ENCODE measurements around the gene NUDT12. TPM values are rescaled to one million over a fixed set of nuclear protein-coding genes. Genes with fewer than 3 reads are reported as not detected.

Gene NUDT12
- polyA plus RNA-seq, 3 donors from 2014 or later: 0.17 to 0.54 TPM; not detected in 1

- Mint-ChIP-seq H3K4me1 (no peaks in the 10 kb centered on the region), H3K27me3 (ENCODE audit: low read depth in 3 of 3) (peaks cover 0 to 2% (median 2%) of the 10 kb centered on the region in 3 donors), H3K27ac (no peak overlapping the region), H3K4me3 (no peak overlapping the region), H3K9me3 (no peaks in the 10 kb centered on the region), H3K36me3 (no peaks in the 10 kb centered on the region)
- no peak for DNase-seq
These were observed 37.2 kb downstream of the NUDT12 start for GRCh38 chr5:103525361-103525760.

- H3K4me1 Mint-ChIP-seq: no peaks in the 10 kb centered on the region
- H3K4me3 Mint-ChIP-seq: no peak overlapping the region
- no peaks in the 10 kb centered on the region for H3K36me3 Mint-ChIP-seq
- H3K27me3 Mint-ChIP-seq (ENCODE audit: low read depth in 3 of 3): peaks cover 0 to 2% (median 2%) of the 10 kb centered on the region in 3 donors
- DNase-seq: no peak
- no peak overlapping the region for H3K27ac Mint-ChIP-seq
- H3K9me3 Mint-ChIP-seq: no peaks in the 10 kb centered on the region
These were observed 39.3 kb downstream of the NUDT12 start for GRCh38 chr5:103523319-103523718.

GRCh38 chr5:103522586-103522985, 40.0 kb downstream of the NUDT12 start:
- DNase-seq: no peak
- no peaks in the 10 kb centered on the region for H3K36me3 Mint-ChIP-seq
- no peak overlapping the region for H3K4me3 Mint-ChIP-seq
- H3K27ac Mint-ChIP-seq: no peak overlapping the region
- peaks cover 0 to 2% (median 2%) of the 10 kb centered on the region in 3 donors for H3K27me3 Mint-ChIP-seq (ENCODE audit: low read depth in 3 of 3)
- no peaks in the 10 kb centered on the region for H3K9me3 Mint-ChIP-seq
- H3K4me1 Mint-ChIP-seq: no peaks in the 10 kb centered on the region

- no peak for DNase-seq
- H3K9me3 Mint-ChIP-seq: no peaks in the 10 kb centered on the region
- no peaks in the 10 kb centered on the region for H3K36me3 Mint-ChIP-seq
- H3K4me1 Mint-ChIP-seq: no peaks in the 10 kb centered on the region
- H3K27me3 Mint-ChIP-seq (ENCODE audit: low read depth in 3 of 3): peaks cover 0 to 3% (median 0%) of the 10 kb centered on the region in 3 donors
- no peak overlapping the region for H3K4me3 Mint-ChIP-seq
- H3K27ac Mint-ChIP-seq: no peak overlapping the region
These were observed 43.0 kb downstream of the NUDT12 start for GRCh38 chr5:103519550-103519949.

GRCh38 chr5:103514371-103514770, 48.2 kb downstream of the NUDT12 start:
- H3K4me3 Mint-ChIP-seq: no peak overlapping the region
- no peaks in the 10 kb centered on the region for H3K9me3 Mint-ChIP-seq
- H3K27me3 Mint-ChIP-seq (ENCODE audit: low read depth in 3 of 3): peaks cover 0 to 3% (median 0%) of the 10 kb centered on the region in 3 donors
- no peak for DNase-seq
- H3K27ac Mint-ChIP-seq: no peak overlapping the region
- H3K36me3 Mint-ChIP-seq: no peaks in the 10 kb centered on the region
- H3K4me1 Mint-ChIP-seq: no peaks in the 10 kb centered on the region

GRCh38 chr5:103513701-103514100, 48.9 kb downstream of the NUDT12 start:
- Mint-ChIP-seq H3K4me1 (no peaks in the 10 kb centered on the region), H3K27me3 (ENCODE audit: low read depth in 3 of 3) (peaks cover 0 to 3% (median 0%) of the 10 kb centered on the region in 3 donors), H3K9me3 (peaks cover 0 to 2% (median 0%) of the 10 kb centered on the region in 6 donors), H3K36me3 (no peaks in the 10 kb centered on the region), H3K4me3 (no peak overlapping the region), H3K27ac (no peak overlapping the region)
- no peak for DNase-seq

- H3K27me3 Mint-ChIP-seq (ENCODE audit: low read depth in 3 of 3): peaks cover 0 to 3% (median 0%) of the 10 kb centered on the region in 3 donors
- peaks cover 0 to 3% (median 0%) of the 10 kb centered on the region in 6 donors for H3K9me3 Mint-ChIP-seq
- no peaks in the 10 kb centered on the region for H3K36me3 Mint-ChIP-seq
- no peaks in the 10 kb centered on the region for H3K4me1 Mint-ChIP-seq
- no peak for DNase-seq
- no peak overlapping the region for H3K27ac Mint-ChIP-seq
- no peak overlapping the region for H3K4me3 Mint-ChIP-seq
These were observed 50.1 kb downstream of the NUDT12 start for GRCh38 chr5:103512500-103512899.

GRCh38 chr5:103511554-103511885, 51.1 kb downstream of the NUDT12 start:
- Mint-ChIP-seq H3K36me3 (no peaks in the 10 kb centered on the region), H3K4me3 (no peak overlapping the region), H3K27me3 (ENCODE audit: low read depth in 3 of 3) (peaks cover 0 to 4% (median under 1%) of the 10 kb centered on the region in 3 donors), H3K27ac (no peak overlapping the region), H3K9me3 (peaks cover 0 to 5% (median 3%) of the 10 kb centered on the region in 6 donors), H3K4me1 (no peaks in the 10 kb centered on the region)
- DNase-seq: no peak

GRCh38 chr5:103510851-103511553, 51.6 kb downstream of the NUDT12 start:
- no peak for DNase-seq
- Mint-ChIP-seq H3K4me1 (no peaks in the 10 kb centered on the region), H3K36me3 (no peaks in the 10 kb centered on the region), H3K9me3 (peaks cover 0 to 8% (median 5%) of the 10 kb centered on the region in 6 donors), H3K27ac (no peak overlapping the region), H3K4me3 (no peak overlapping the region), H3K27me3 (ENCODE audit: low read depth in 3 of 3) (peaks cover 0 to 4% (median 0%) of the 10 kb centered on the region in 3 donors)

GRCh38 chr5:103505581-103506305, 56.8 kb downstream of the NUDT12 start:
- H3K4me3 Mint-ChIP-seq: no peak overlapping the region
- no peak for DNase-seq
- H3K27me3 Mint-ChIP-seq (ENCODE audit: low read depth in 3 of 3): peaks cover 0 to 4% (median 0%) of the 10 kb centered on the region in 3 donors
- H3K27ac Mint-ChIP-seq: no peak overlapping the region
- peaks cover 0 to 13% (median 5%) of the 10 kb centered on the region in 6 donors for H3K9me3 Mint-ChIP-seq
- no peaks in the 10 kb centered on the region for H3K4me1 Mint-ChIP-seq
- H3K36me3 Mint-ChIP-seq: no peaks in the 10 kb centered on the region

- H3K4me1 Mint-ChIP-seq: no peaks in the 10 kb centered on the region
- H3K27ac Mint-ChIP-seq: no peak overlapping the region
- H3K27me3 Mint-ChIP-seq (ENCODE audit: low read depth in 3 of 3): peaks cover 0 to 5% (median 3%) of the 10 kb centered on the region in 3 donors
- no peak for DNase-seq
- no peaks in the 10 kb centered on the region for H3K36me3 Mint-ChIP-seq
- peaks cover 0 to 13% (median 3%) of the 10 kb centered on the region in 6 donors for H3K9me3 Mint-ChIP-seq
- H3K4me3 Mint-ChIP-seq: no peak overlapping the region
These were observed 59.5 kb downstream of the NUDT12 start for GRCh38 chr5:103503066-103503465.

- no peaks in the 10 kb centered on the region for H3K36me3 Mint-ChIP-seq
- peaks cover 0 to 13% (median 3%) of the 10 kb centered on the region in 6 donors for H3K9me3 Mint-ChIP-seq
- no peaks in the 10 kb centered on the region for H3K4me1 Mint-ChIP-seq
- H3K27me3 Mint-ChIP-seq (ENCODE audit: low read depth in 3 of 3): peaks cover 0 to 5% (median 3%) of the 10 kb centered on the region in 3 donors
- no peak overlapping the region for H3K27ac Mint-ChIP-seq
- DNase-seq: no peak
- no peak overlapping the region for H3K4me3 Mint-ChIP-seq
These were observed 59.9 kb downstream of the NUDT12 start for GRCh38 chr5:103502662-103503061.

Measured in immature natural killer cell (primary cell).